Gastroesophageal sphincter (tissue), 4 donors: ENCODE results near the gene LUC7L2. TPM values are rescaled to one million over a fixed set of nuclear protein-coding genes. Genes with fewer than 3 reads are reported as not detected.
A peak's percentile ranks its signal among the peaks of the same experiment; 100 is the strongest.

Source experiments
- ATAC-seq: fragments of 150-250 bp; one replicate; pipeline ENCODE4 v1.9.1; 2016; ENCODE audit warnings: mild to moderate bottlenecking, moderate library complexity
- H3K27ac ChIP-seq, 4 donors: fragments of 200-600 bp; sonication (generic) in 3 of 4; 1 replicate in 3 of 4; 2 replicates in 1 of 4; pipeline ENCODE4 v1.5.1; 2016 to 2019
- H3K27me3 ChIP-seq: fragments of 200-600 bp; sonication (generic); one replicate; pipeline ENCODE4 v1.5.1; 2019
- H3K36me3 ChIP-seq, 2 donors: fragments of 200-600 bp; sonication (generic); one replicate each; pipeline ENCODE4 v1.5.1; 2019; ENCODE audit warnings: control low read depth in 1 of 2
- H3K4me1 ChIP-seq, 3 donors: fragments of 200-600 bp; sonication (generic); 1 replicate in 2 of 3; 2 replicates in 1 of 3; pipeline ENCODE4 v1.5.1; 2016 to 2019; ENCODE audit warnings: control low read depth in 2 of 3
- H3K4me3 ChIP-seq, 2 donors: fragments of 200-600 bp; sonication (generic); one replicate each; pipeline ENCODE4 v1.5.1; 2019; ENCODE audit warnings: mild to moderate bottlenecking in 1 of 2, moderate library complexity in 1 of 2
- H3K9me3 ChIP-seq, 3 donors: fragments of 200-600 bp; sonication (generic); one replicate each; pipeline ENCODE4 v1.5.1; 2017 to 2019; ENCODE audit warnings: control low read depth in 2 of 3
- EP300 ChIP-seq: sonication (generic); formaldehyde crosslinking; IDR thresholded peaks from one replicate; pipeline ENCODE4 v1.6.1; 2017; ENCODE audit warnings: antibody characterized with exemption, mild to moderate bottlenecking
- POLR2A ChIP-seq, 2 donors: fragments of 450-650 bp; IDR thresholded peaks; one replicate each; pipeline ENCODE4 v1.6.1; 2017; ENCODE audit warnings: antibody characterized with exemption in 2 of 2, mild to moderate bottlenecking in 2 of 2, moderate library complexity in 1 of 2
- POLR2AphosphoS5 ChIP-seq: sonication (generic); formaldehyde crosslinking; IDR thresholded peaks from one replicate; pipeline ENCODE4 v1.6.1; 2017; ENCODE audit warnings: antibody characterized with exemption
- WGBS, 2 donors: methylation state at CpG; one replicate each; pipeline ENCODE4 v1.1.5; 2018; ENCODE audit warnings: low coverage in 1 of 2; 5-methylcytosine and 5-hydroxymethylcytosine counted together
- total RNA-seq, 4 donors: library from RNA; depleted of rRNA; stranded (reverse); fragments of >200 nt; gene quantifications; one replicate each; pipeline ENCODE4 v1.1.0, GENCODE V29; 2016
- TF ChIP-seq, protein P1 (sequence below), 4 experiments: fragments of 200-600 bp in 2 of 4; fragments of 450-650 bp in 2 of 4; sonication (generic) in 1 of 4; IDR thresholded peaks; one replicate each; pipeline ENCODE4 v1.5.1; 2017 to 2019; ENCODE audit warnings: antibody characterized with exemption in 4 of 4, mild to moderate bottlenecking in 2 of 4, moderate library complexity in 2 of 4

The LUC7L2 gene
- total RNA-seq, 4 donors from 2014 or later, result 61.5 to 106 (median 72.6) TPM

DNA sequence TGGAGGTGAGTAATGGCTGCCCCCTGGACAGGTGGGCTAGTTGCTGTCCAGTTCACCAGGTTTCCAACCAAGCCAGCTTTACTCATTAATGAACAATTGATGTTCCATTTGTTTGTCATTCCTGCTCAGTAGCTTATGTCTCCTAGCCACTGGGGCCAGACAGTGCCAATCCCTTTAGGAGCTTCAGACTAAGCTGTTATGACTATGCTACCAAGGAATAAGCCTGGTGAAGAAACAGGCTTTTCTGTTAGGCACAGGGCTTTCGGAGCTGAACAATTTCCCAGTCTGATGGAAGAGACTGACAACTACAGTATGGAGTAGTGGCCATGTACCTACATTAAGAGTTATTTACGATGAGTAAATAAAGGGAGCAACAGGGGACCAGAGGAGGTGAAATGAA is 20.7 kb upstream of the LUC7L2 start:
- H3K9me3 ChIP-seq, result peaks cover 0 to 5% (median 0%) of the 10 kb centered on the region in 3 donors
- peaks cover 0 to 18% (median 6%) of the 10 kb centered on the region in 3 donors for H3K4me1 ChIP-seq
- no peak for ATAC-seq
- no peak overlapping the region for H3K27ac ChIP-seq
- no peak overlapping the region for H3K4me3 ChIP-seq
- 85 to 100% methylated on average over 2 of the region's 2 CpGs for WGBS, 2 donors
- no peaks in the 10 kb centered on the region for H3K27me3 ChIP-seq
- TF ChIP-seq POLR2AphosphoS5, result no peak
- TF ChIP-seq, protein P1, sequence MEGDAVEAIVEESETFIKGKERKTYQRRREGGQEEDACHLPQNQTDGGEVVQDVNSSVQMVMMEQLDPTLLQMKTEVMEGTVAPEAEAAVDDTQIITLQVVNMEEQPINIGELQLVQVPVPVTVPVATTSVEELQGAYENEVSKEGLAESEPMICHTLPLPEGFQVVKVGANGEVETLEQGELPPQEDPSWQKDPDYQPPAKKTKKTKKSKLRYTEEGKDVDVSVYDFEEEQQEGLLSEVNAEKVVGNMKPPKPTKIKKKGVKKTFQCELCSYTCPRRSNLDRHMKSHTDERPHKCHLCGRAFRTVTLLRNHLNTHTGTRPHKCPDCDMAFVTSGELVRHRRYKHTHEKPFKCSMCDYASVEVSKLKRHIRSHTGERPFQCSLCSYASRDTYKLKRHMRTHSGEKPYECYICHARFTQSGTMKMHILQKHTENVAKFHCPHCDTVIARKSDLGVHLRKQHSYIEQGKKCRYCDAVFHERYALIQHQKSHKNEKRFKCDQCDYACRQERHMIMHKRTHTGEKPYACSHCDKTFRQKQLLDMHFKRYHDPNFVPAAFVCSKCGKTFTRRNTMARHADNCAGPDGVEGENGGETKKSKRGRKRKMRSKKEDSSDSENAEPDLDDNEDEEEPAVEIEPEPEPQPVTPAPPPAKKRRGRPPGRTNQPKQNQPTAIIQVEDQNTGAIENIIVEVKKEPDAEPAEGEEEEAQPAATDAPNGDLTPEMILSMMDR (IDR thresholded peaks at IDR 0.05), result no peak
- no peak for TF ChIP-seq EP300
- TF ChIP-seq POLR2A (IDR thresholded peaks at IDR 0.05), result no peak
- no peaks in the 10 kb centered on the region for H3K36me3 ChIP-seq

DNA sequence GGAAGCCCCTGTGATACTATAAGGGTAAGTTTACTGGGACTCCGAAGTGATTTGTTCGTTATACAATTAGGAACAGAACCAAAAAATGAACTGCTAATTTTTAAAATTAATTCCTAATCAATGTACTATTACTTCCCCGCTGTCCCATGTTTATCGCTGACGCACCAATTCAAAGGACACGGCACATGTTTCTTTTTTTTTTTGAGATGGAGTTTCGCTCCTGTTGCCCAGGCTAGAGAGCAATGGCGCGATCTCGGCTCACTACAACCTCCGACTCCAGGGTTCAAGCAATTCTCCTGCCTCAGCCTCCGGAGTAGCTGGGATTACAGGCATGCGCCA is 20.0 kb upstream of the LUC7L2 start:
- TF ChIP-seq POLR2A (IDR thresholded peaks at IDR 0.05) (no peak), EP300 (no peak), POLR2AphosphoS5 (no peak)
- TF ChIP-seq, protein P1 (IDR thresholded peaks at IDR 0.05), result no peak
- Histone ChIP-seq H3K36me3 (no peaks in the 10 kb centered on the region), H3K27me3 (no peaks in the 10 kb centered on the region), H3K27ac (peak overlapping the region; percentile 96 to 100 (median 100)), H3K4me3 (peak overlapping the region; percentile 70 to 84), H3K4me1 (peaks cover 0 to 18% (median 6%) of the 10 kb centered on the region in 3 donors), H3K9me3 (peaks cover 0 to 5% (median 0%) of the 10 kb centered on the region in 3 donors)
- no peak for ATAC-seq
- WGBS, 2 donors, result 79 to 83% methylated on average over 5 to 11 of the region's 13 CpGs

DNA sequence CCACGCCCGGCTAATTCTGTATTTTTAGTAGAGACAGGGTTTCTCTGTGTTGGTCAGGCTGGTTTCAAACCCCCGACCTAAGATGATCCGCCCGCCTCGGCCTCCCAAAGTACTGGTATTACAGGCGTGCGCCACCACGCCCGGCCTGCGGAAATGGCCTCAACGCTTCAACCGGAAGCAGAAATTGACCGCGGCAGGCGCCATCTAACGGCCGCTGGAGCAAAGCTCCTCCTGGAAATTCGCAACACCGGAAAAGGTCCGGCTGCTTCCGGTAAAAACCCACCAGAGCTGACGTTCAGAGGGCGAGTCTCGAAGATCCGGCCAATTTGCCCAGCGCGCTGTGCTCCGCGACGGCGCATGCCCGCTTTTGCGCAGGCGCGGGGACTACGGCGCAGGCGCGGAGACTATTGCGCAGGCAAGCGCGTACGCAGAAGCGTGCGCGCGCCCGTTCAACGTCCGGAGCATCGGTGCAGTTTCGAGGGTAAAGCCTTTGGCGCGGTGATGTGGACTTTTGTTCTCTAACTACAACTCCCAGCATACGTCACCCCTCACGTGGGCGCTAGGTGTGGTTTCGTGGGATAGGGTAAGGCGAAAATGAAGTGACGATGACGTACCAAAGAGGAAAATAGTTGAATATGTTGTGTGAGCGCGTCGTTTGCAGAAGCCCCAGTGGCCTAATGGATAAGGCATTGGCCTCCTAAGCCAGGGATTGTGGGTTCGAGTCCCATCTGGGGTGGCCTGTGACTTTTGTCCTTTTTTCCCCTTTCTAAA is 19.5 kb upstream of the LUC7L2 start:
- TF ChIP-seq, protein P1 (IDR thresholded peaks at IDR 0.05), result peak; percentile 23 to 89 (median 80)
- no peak for TF ChIP-seq EP300
- TF ChIP-seq POLR2A (IDR thresholded peaks at IDR 0.05), result peak in 1 of 2 donors; percentile 58
- peak; percentile 66 for TF ChIP-seq POLR2AphosphoS5
- Histone ChIP-seq H3K4me3 (peak overlapping the region; percentile 70 to 84), H3K36me3 (peaks cover 0 to 5% of the 10 kb centered on the region in 2 donors), H3K4me1 (peaks cover 0 to 18% (median 6%) of the 10 kb centered on the region in 3 donors), H3K27ac (peak overlapping the region; percentile 96 to 100 (median 100)), H3K9me3 (peaks cover 0 to 5% (median 0%) of the 10 kb centered on the region in 3 donors), H3K27me3 (no peaks in the 10 kb centered on the region)
- ATAC-seq, result peak; percentile 90
- 0 to 13% methylated on average over 7 to 11 of the region's 66 CpGs for WGBS, 2 donors

GRCh38 chr7:139340808-139341057 is 19.0 kb upstream of the LUC7L2 start:
- TF ChIP-seq, protein P1 (IDR thresholded peaks at IDR 0.05), result peak in 1 of 4 experiments; percentile 27
- no peak for TF ChIP-seq EP300
- 0 to 1% methylated on average over 2 to 9 of the region's 9 CpGs for WGBS, 2 donors
- peaks cover 0 to 18% (median 6%) of the 10 kb centered on the region in 3 donors for H3K4me1 ChIP-seq
- H3K4me3 ChIP-seq, result peak overlapping the region; percentile 70 to 84
- H3K27ac ChIP-seq, result peak overlapping the region; percentile 96 to 100 (median 100)
- no peaks in the 10 kb centered on the region for H3K27me3 ChIP-seq
- ATAC-seq, result peak; percentile 16
- H3K36me3 ChIP-seq, result peaks cover 0 to 10% of the 10 kb centered on the region in 2 donors
- H3K9me3 ChIP-seq, result peaks cover 0 to 5% (median 0%) of the 10 kb centered on the region in 3 donors
